NB4 (cell line): ENCODE results near the gene C11orf58.

Experiments used
- POLR2A ChIP-seq: IDR thresholded peaks from 2 replicates; pipeline ENCODE4 v1.6.1; 2011; ENCODE audit warnings: mild to moderate bottlenecking; ENCODE audit not compliant: insufficient read length; ENCODE audit errors: extremely low read depth
- TF ChIP-seq, protein P1 (sequence below): IDR thresholded peaks from one replicate; pipeline ENCODE4 v1.5.1; 2012; ENCODE audit warnings: low read depth, low read length
- TF ChIP-seq, protein P2 (sequence below): IDR thresholded peaks from 2 replicates; pipeline ENCODE4 v1.6.1; 2011; ENCODE audit warnings: low read depth, low read length

DNA sequence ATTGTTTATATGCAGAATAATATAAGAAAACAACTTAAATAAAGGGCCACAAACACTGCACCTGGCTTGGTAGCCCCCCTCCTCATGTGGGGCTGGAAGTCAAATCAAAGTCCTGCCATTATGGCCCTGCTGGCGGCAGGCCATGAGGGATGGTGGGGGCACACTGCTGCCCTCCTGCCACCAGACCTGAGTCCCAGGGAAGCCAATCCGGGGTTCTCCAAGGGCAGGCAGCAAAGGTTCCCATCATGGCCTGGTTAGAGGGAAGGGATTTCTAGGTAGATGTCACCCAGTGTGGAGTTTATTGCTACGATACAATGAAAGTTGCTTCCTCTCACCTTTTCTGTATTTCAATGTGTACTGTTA is 39.1 kb downstream of the C11orf58 start:
- TF ChIP-seq, protein P1, sequence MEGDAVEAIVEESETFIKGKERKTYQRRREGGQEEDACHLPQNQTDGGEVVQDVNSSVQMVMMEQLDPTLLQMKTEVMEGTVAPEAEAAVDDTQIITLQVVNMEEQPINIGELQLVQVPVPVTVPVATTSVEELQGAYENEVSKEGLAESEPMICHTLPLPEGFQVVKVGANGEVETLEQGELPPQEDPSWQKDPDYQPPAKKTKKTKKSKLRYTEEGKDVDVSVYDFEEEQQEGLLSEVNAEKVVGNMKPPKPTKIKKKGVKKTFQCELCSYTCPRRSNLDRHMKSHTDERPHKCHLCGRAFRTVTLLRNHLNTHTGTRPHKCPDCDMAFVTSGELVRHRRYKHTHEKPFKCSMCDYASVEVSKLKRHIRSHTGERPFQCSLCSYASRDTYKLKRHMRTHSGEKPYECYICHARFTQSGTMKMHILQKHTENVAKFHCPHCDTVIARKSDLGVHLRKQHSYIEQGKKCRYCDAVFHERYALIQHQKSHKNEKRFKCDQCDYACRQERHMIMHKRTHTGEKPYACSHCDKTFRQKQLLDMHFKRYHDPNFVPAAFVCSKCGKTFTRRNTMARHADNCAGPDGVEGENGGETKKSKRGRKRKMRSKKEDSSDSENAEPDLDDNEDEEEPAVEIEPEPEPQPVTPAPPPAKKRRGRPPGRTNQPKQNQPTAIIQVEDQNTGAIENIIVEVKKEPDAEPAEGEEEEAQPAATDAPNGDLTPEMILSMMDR, result no peak
- no peak for TF ChIP-seq POLR2A
- TF ChIP-seq, protein P2, sequence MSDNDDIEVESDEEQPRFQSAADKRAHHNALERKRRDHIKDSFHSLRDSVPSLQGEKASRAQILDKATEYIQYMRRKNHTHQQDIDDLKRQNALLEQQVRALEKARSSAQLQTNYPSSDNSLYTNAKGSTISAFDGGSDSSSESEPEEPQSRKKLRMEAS, result no peak
